SKM-1 treated with dmso at 0.1 percent for 144 hours (cell line): ENCODE measurements around the gene TMEM255B.
"Not testable (repeated sequence)": the region's sequence is repeated elsewhere in the genome, so short reads cannot be mapped to it uniquely, and the experiment has no call there.

Source experiments
- DNase-seq: peaks from one replicate; lab custom pipeline; 2025; ENCODE audit not compliant: unreplicated experiment; lab: John Stamatoyannopoulos, UW

Gene TMEM255B

GRCh38 chr13:113758651-113759524 lies at the start of gene TMEM255B:
TMEM255B (plus strand) TSS chr13:113759226; CDS start chr13:113759270, 44 bp downstream.
- peak; percentile 91 for DNase-seq

- DNase-seq: no peak
Measured at GRCh38 chr13:113722921-113723320, 36.1 kb upstream of the TMEM255B start.

- no peak for DNase-seq
Measured at GRCh38 chr13:113723410-113724015, 35.5 kb upstream of the TMEM255B start.

GRCh38 chr13:113724016-113724758 lies 34.8 kb upstream of the TMEM255B start:
- DNase-seq: no peak

- DNase-seq: peak; percentile 57
Measured at GRCh38 chr13:113724780-113725315, 34.2 kb upstream of the TMEM255B start.

GRCh38 chr13:113725329-113726105 lies 33.5 kb upstream of the TMEM255B start:
- DNase-seq: not testable (repeated sequence)

- not testable (repeated sequence) for DNase-seq
Measured at GRCh38 chr13:113726106-113726821, 32.8 kb upstream of the TMEM255B start.

GRCh38 chr13:113726961-113727411 lies 32.0 kb upstream of the TMEM255B start:
- no peak for DNase-seq

- DNase-seq: no peak
Measured at GRCh38 chr13:113728571-113729054, 30.4 kb upstream of the TMEM255B start.

- no peak for DNase-seq
Measured at GRCh38 chr13:113729187-113730019, 29.6 kb upstream of the TMEM255B start.

- no peak for DNase-seq
Measured at GRCh38 chr13:113730258-113730691, 28.8 kb upstream of the TMEM255B start.

- DNase-seq: no peak
Measured at GRCh38 chr13:113730831-113731191, 28.2 kb upstream of the TMEM255B start.

GRCh38 chr13:113731192-113732175 lies 27.5 kb upstream of the TMEM255B start:
- DNase-seq: no peak

- no peak for DNase-seq
Measured at GRCh38 chr13:113732176-113732960, 26.7 kb upstream of the TMEM255B start.

GRCh38 chr13:113732961-113733950 lies 25.8 kb upstream of the TMEM255B start:
- DNase-seq: no peak
